MM.1S (cell line): ENCODE measurements around the gene ADK.

Source experiments
- EZH2 ChIP-seq: fragments of 300-600 bp; sonication (generic); optimal IDR thresholded peaks from 2 replicates; pipeline ENCODE3; 2017; ENCODE audit warnings: low read depth, mild to moderate bottlenecking, antibody characterized with exemption, low read length, mixed read lengths
- EZH2phosphoT487 ChIP-seq: fragments of 300-600 bp; sonication (generic); IDR thresholded peaks from 2 replicates; pipeline ENCODE4 v1.6.1; 2018; ENCODE audit warnings: antibody characterized with exemption, low read length
- TF ChIP-seq, protein P1 (sequence below): fragments of 300-600 bp; sonication (generic); IDR thresholded peaks from 2 replicates; pipeline ENCODE4 v1.5.1; 2016; ENCODE audit warnings: antibody characterized with exemption, low read length, mixed read lengths

DNA sequence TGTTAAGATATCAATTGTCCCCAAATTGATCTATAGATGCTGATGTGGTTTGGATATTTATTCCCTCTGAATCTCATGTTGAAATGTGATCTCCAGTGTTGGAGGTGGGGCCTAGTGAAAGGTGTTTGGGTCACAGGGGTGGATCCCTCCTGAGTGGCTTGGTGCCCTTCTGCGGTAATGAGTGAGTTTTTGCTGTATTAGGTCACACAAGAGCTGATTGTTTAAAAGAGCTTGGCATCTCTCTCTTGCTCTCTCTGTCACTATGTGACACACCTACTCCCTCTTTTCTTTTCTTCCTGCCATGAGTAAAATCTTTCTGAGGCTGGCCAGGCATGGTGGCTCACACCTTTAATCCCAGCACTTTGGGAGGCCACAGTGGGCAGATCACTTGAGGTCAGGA, 577.2 kb downstream of the ADK start:
- TF ChIP-seq, protein P1, sequence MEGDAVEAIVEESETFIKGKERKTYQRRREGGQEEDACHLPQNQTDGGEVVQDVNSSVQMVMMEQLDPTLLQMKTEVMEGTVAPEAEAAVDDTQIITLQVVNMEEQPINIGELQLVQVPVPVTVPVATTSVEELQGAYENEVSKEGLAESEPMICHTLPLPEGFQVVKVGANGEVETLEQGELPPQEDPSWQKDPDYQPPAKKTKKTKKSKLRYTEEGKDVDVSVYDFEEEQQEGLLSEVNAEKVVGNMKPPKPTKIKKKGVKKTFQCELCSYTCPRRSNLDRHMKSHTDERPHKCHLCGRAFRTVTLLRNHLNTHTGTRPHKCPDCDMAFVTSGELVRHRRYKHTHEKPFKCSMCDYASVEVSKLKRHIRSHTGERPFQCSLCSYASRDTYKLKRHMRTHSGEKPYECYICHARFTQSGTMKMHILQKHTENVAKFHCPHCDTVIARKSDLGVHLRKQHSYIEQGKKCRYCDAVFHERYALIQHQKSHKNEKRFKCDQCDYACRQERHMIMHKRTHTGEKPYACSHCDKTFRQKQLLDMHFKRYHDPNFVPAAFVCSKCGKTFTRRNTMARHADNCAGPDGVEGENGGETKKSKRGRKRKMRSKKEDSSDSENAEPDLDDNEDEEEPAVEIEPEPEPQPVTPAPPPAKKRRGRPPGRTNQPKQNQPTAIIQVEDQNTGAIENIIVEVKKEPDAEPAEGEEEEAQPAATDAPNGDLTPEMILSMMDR, result no peak
- no peak for TF ChIP-seq EZH2
- TF ChIP-seq EZH2phosphoT487, result no peak
